ENCODE results near the gene FES. TPM values are rescaled to one million over a fixed set of nuclear protein-coding genes. Genes with fewer than 3 reads are reported as not detected.
"Not testable (repeated sequence)": the region's sequence is repeated elsewhere in the genome, so short reads cannot be mapped to it uniquely, and the experiment has no call there.

Gene FES
- total and polyA plus RNA-seq, 2 donors (not counting 1 experiment from before 2014, with no cell fraction given), result 5.5 to 31.2 TPM

DNA sequence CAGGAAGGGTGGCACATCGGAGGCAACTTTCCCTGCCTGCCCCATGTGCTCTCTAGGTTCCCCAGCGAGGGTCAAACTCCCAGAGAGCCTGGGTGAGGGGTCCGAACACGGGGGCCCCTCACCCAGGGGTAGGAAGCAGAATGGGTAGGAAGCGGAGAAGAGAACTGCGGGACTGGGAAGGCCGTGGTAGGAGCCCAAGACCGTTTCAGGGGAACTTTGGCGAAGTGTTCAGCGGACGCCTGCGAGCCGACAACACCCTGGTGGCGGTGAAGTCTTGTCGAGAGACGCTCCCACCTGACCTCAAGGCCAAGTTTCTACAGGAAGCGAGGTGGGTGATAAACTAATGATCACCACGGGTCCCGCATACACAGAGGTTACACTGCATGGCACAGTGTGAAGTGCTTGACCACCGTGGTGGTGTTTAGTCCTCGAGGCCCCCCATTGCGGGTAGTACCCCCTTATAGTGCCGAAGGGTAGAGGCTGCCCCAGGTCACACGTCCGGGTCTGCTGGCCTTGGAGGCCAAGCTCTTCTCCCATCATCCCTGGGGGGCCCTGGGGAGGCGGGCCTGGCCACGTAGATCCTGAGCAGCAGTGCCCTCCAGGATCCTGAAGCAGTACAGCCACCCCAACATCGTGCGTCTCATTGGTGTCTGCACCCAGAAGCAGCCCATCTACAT, 8.3 kb downstream of the FES start:
- Histone ChIP-seq H3K9me3 (ENCODE audit: control insufficient read depth, insufficient read depth, low read depth, low read length) (no peaks in the 10 kb centered on the region), H3K27me3 (ENCODE audit: control insufficient read depth, insufficient read depth, low read length) (no peaks in the 10 kb centered on the region), H3K4me3 (replicated peaks in 1 of 4; ENCODE audit: control extremely low read depth in 1 of 4, insufficient read depth in 1 of 4, low read depth in 3 of 4, low read length in 4 of 4) (no peak overlapping the region), H4K20me1 (ENCODE audit: control insufficient read depth, extremely low read depth, insufficient read depth, low read length) (no peaks in the 10 kb centered on the region), H3K4me1 (ENCODE audit: control insufficient read depth, extremely low read depth, insufficient read depth, low read length) (no peaks in the 10 kb centered on the region), H3K4me2 (ENCODE audit: extremely low read depth, insufficient read depth, low read length) (no peak overlapping the region), H3K9ac (ENCODE audit: insufficient read depth, low read length) (no peak overlapping the region), H3K36me3 (ENCODE audit: control insufficient read depth, insufficient read depth, low read length) (peaks cover 23% of the 10 kb centered on the region), H2AFZ (ENCODE audit: low read length) (no peak overlapping the region), H3K79me2 (ENCODE audit: control insufficient read depth, insufficient read depth, low read length) (no peaks in the 10 kb centered on the region), H3K27ac (ENCODE audit: insufficient read depth, low read length) (no peak overlapping the region)
- DNase-seq (ENCODE audit: low read depth in 2 of 2), result no peak
- TF ChIP-seq EZH2 (IDR thresholded peaks at IDR 0.05; ENCODE audit: low read length, missing control alignments), result no peak
- TF ChIP-seq, protein P1, sequence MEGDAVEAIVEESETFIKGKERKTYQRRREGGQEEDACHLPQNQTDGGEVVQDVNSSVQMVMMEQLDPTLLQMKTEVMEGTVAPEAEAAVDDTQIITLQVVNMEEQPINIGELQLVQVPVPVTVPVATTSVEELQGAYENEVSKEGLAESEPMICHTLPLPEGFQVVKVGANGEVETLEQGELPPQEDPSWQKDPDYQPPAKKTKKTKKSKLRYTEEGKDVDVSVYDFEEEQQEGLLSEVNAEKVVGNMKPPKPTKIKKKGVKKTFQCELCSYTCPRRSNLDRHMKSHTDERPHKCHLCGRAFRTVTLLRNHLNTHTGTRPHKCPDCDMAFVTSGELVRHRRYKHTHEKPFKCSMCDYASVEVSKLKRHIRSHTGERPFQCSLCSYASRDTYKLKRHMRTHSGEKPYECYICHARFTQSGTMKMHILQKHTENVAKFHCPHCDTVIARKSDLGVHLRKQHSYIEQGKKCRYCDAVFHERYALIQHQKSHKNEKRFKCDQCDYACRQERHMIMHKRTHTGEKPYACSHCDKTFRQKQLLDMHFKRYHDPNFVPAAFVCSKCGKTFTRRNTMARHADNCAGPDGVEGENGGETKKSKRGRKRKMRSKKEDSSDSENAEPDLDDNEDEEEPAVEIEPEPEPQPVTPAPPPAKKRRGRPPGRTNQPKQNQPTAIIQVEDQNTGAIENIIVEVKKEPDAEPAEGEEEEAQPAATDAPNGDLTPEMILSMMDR (conservative IDR thresholded peaks at IDR 0.05 in 1 of 2, IDR thresholded peaks at IDR 0.05 in 1 of 2; ENCODE audit: low read depth in 1 of 2, low read length in 2 of 2), result no peak

DNA sequence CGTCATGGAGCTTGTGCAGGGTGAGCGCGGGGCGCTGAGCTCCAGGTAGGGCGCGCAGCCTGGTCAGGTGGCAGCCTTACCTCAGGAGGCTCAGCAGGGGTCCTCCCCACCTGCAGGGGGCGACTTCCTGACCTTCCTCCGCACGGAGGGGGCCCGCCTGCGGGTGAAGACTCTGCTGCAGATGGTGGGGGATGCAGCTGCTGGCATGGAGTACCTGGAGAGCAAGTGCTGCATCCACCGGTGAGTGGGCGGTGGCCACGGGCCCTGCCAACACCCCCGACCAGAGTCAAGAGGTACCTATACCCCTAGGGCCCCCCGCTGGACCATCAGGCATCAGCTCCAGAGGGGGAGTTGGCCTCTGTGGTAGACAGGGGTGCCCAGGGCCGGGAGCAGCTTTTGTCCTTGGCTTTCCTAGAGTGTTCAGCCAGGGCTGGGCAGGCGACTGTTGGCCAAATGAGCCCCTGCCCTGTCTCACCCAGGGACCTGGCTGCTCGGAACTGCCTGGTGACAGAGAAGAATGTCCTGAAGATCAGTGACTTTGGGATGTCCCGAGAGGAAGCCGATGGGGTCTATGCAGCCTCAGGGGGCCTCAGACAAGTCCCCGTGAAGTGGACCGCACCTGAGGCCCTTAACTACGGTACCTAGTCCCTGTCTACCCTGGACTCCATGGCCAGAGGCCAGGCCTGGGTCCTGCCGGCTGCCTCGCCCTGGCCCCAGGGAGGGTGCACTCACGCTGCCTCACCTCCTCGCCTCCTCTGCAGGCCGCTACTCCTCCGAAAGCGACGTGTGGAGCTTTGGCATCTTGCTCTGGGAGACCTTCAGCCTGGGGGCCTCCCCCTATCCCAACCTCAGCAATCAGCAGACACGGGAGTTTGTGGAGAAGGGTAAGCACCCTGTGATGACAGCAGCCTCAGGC, 9.1 kb downstream of the FES start:
- no peak for DNase-seq (ENCODE audit: low read depth in 2 of 2)
- Histone ChIP-seq H3K27me3 (ENCODE audit: control insufficient read depth, insufficient read depth, low read length) (no peaks in the 10 kb centered on the region), H3K4me2 (ENCODE audit: extremely low read depth, insufficient read depth, low read length) (no peak overlapping the region), H3K36me3 (ENCODE audit: control insufficient read depth, insufficient read depth, low read length) (peaks cover 23% of the 10 kb centered on the region), H3K27ac (ENCODE audit: insufficient read depth, low read length) (no peak overlapping the region), H2AFZ (ENCODE audit: low read length) (no peak overlapping the region), H4K20me1 (ENCODE audit: control insufficient read depth, extremely low read depth, insufficient read depth, low read length) (no peaks in the 10 kb centered on the region), H3K79me2 (ENCODE audit: control insufficient read depth, insufficient read depth, low read length) (no peaks in the 10 kb centered on the region), H3K4me3 (replicated peaks in 1 of 4; ENCODE audit: control extremely low read depth in 1 of 4, insufficient read depth in 1 of 4, low read depth in 3 of 4, low read length in 4 of 4) (no peak overlapping the region), H3K9ac (ENCODE audit: insufficient read depth, low read length) (no peak overlapping the region), H3K4me1 (ENCODE audit: control insufficient read depth, extremely low read depth, insufficient read depth, low read length) (no peaks in the 10 kb centered on the region), H3K9me3 (ENCODE audit: control insufficient read depth, insufficient read depth, low read depth, low read length) (no peaks in the 10 kb centered on the region)
- TF ChIP-seq EZH2 (IDR thresholded peaks at IDR 0.05; ENCODE audit: low read length, missing control alignments), result no peak
- TF ChIP-seq, protein P1 (conservative IDR thresholded peaks at IDR 0.05 in 1 of 2, IDR thresholded peaks at IDR 0.05 in 1 of 2; ENCODE audit: low read depth in 1 of 2, low read length in 2 of 2), result no peak

DNA sequence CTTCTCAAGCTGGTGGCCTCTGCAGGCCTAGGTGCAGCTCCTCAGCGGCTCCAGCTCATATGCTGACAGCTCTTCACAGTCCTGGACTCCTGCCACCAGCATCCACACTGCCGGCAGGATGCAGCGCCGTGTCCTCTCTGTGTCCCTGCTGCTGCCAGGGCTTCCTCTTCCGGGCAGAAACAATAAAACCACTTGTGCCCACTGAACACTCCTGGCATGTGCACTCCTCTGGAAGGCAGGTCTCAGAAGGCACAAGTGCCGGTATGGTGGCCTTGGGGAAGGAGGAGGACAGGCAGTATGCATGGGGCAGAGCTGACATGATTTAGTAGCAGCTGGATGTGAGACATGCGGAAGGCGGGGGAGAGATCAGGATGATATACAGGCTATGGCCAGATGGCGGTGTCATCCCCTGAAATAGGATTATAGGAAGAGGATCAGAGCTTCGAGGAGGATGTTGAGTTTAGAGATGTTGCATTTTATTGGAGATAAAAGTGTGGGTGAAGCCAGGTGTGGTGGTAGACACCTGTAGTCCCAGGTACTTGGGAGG, 11.3 kb downstream of the FES start:
- no peak for TF ChIP-seq EZH2 (IDR thresholded peaks at IDR 0.05; ENCODE audit: low read length, missing control alignments)
- TF ChIP-seq, protein P1 (conservative IDR thresholded peaks at IDR 0.05 in 1 of 2, IDR thresholded peaks at IDR 0.05 in 1 of 2; ENCODE audit: low read depth in 1 of 2, low read length in 2 of 2), result no peak
- no peak overlapping the region for H3K27ac ChIP-seq (ENCODE audit: insufficient read depth, low read length)

DNA sequence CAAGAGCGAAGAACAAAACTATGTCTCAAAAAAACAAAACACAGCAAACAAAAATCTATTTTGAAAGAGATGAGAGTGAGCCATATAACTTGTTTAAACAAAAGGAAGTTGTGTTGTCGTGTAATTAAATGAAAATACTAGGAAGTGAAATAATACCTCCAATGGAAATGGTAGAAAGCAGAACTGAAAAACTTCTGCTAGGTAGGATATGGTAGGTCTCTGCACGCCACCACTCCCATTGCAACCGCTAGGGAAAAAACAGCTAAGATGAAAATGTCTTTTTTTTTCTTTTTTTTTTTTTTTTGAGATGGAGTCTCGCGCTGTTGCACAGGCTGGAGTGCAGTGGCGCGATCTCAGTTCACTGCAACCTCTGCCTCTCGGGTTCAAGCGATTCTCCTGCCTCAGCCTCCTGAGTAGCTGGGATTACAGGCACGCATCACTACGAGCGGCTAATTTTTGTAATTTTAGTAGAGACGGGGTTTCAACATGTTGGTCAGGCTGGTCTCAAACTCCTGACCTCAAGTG, 12.9 kb downstream of the FES start:
- H3K36me3 ChIP-seq (ENCODE audit: control insufficient read depth, insufficient read depth, low read length), result peaks cover 15% of the 10 kb centered on the region
- not testable (repeated sequence) for H2AFZ ChIP-seq (ENCODE audit: low read length); H4K20me1 ChIP-seq (ENCODE audit: control insufficient read depth, extremely low read depth, insufficient read depth, low read length); H3K79me2 ChIP-seq (ENCODE audit: control insufficient read depth, insufficient read depth, low read length); H3K27ac ChIP-seq (ENCODE audit: insufficient read depth, low read length); H3K9me3 ChIP-seq (ENCODE audit: control insufficient read depth, insufficient read depth, low read depth, low read length); H3K4me2 ChIP-seq (ENCODE audit: extremely low read depth, insufficient read depth, low read length); H3K4me1 ChIP-seq (ENCODE audit: control insufficient read depth, extremely low read depth, insufficient read depth, low read length); H3K4me3 ChIP-seq (replicated peaks in 1 of 4; ENCODE audit: control extremely low read depth in 1 of 4, insufficient read depth in 1 of 4, low read depth in 3 of 4, low read length in 4 of 4); DNase-seq (ENCODE audit: low read depth in 2 of 2); H3K27me3 ChIP-seq (ENCODE audit: control insufficient read depth, insufficient read depth, low read length); H3K9ac ChIP-seq (ENCODE audit: insufficient read depth, low read length)

More for the DNA sequence above, 11.3 kb downstream of the FES start:
- H3K36me3 ChIP-seq (ENCODE audit: control insufficient read depth, insufficient read depth, low read length), result peaks cover 15% of the 10 kb centered on the region
- H3K79me2 ChIP-seq (ENCODE audit: control insufficient read depth, insufficient read depth, low read length), result no peaks in the 10 kb centered on the region
- H3K9me3 ChIP-seq (ENCODE audit: control insufficient read depth, insufficient read depth, low read depth, low read length), result no peaks in the 10 kb centered on the region
- H3K4me2 ChIP-seq (ENCODE audit: extremely low read depth, insufficient read depth, low read length), result no peak overlapping the region
- H2AFZ ChIP-seq (ENCODE audit: low read length), result no peak overlapping the region
- H4K20me1 ChIP-seq (ENCODE audit: control insufficient read depth, extremely low read depth, insufficient read depth, low read length), result no peaks in the 10 kb centered on the region
- no peaks in the 10 kb centered on the region for H3K27me3 ChIP-seq (ENCODE audit: control insufficient read depth, insufficient read depth, low read length)
- no peak overlapping the region for H3K9ac ChIP-seq (ENCODE audit: insufficient read depth, low read length)
- no peak for DNase-seq (ENCODE audit: low read depth in 2 of 2)
- no peaks in the 10 kb centered on the region for H3K4me1 ChIP-seq (ENCODE audit: control insufficient read depth, extremely low read depth, insufficient read depth, low read length)
- H3K4me3 ChIP-seq (replicated peaks in 1 of 4; ENCODE audit: control extremely low read depth in 1 of 4, insufficient read depth in 1 of 4, low read depth in 3 of 4, low read length in 4 of 4), result no peak overlapping the region
